Kidney (tissue), 14 donors: ENCODE results near the gene DR1. TPM values are rescaled to one million over a fixed set of nuclear protein-coding genes. Genes with fewer than 3 reads are reported as not detected.

Source experiments
- DNase-seq, 5 donors: peaks; one replicate each; pipeline ENCODE4 v3.0.0-alpha.2; 2013 to 2020
- FAIRE-seq: peaks from 2 replicates; lab custom pipeline; 2012; peaks lifted over from hg19 to GRCh38; lab: Jason Lieb, UNC
- H3K27ac ChIP-seq, 2 donors: one replicate each; pipeline ENCODE4 v1.7.0; 2013; ENCODE audit warnings: low read depth in 2 of 2, low read length in 2 of 2, inconsistent platforms in 1 of 2
- H3K27me3 ChIP-seq: one replicate; pipeline ENCODE4 v1.7.1; 2013; ENCODE audit warnings: low read length, inconsistent platforms; ENCODE audit not compliant: control insufficient read depth, insufficient read depth
- H3K36me3 ChIP-seq, 3 donors: one replicate each; pipeline versions ENCODE4 v1.7.0 to v1.7.1; 2013; ENCODE audit warnings: low read length in 3 of 3, control low read depth in 1 of 3, inconsistent platforms in 1 of 3; ENCODE audit not compliant: insufficient read depth in 3 of 3, control insufficient read depth in 2 of 3
- H3K4me1 ChIP-seq, 3 donors: one replicate each; pipeline versions ENCODE4 v1.7.0 to v1.7.1; 2013; ENCODE audit warnings: low read length in 3 of 3, inconsistent platforms in 1 of 3, low read depth in 1 of 3; ENCODE audit not compliant: control insufficient read depth in 2 of 3, insufficient read depth in 2 of 3
- H3K4me3 ChIP-seq, 3 donors: one replicate each; pipeline versions ENCODE4 v1.7.0 to v1.8.1; 2013; ENCODE audit warnings: low read length in 3 of 3, control low read depth in 1 of 3, inconsistent platforms in 1 of 3
- H3K9ac ChIP-seq, 3 donors: one replicate each; pipeline versions ENCODE4 v1.7.0 to v1.7.1; 2013; ENCODE audit warnings: low read length in 3 of 3, control low read depth in 1 of 3, inconsistent platforms in 1 of 3
- H3K9me3 ChIP-seq, 3 donors: one replicate each; pipeline versions ENCODE4 v1.7.0 to v1.7.1; 2013; ENCODE audit warnings: low read length in 3 of 3, control low read depth in 1 of 3, inconsistent platforms in 1 of 3; ENCODE audit not compliant: control insufficient read depth in 2 of 3, insufficient read depth in 1 of 3
- CTCF ChIP-seq: IDR thresholded peaks from 3 replicates; pipeline ENCODE4 v1.5.1; 2012; ENCODE audit warnings: mild to moderate bottlenecking, moderate library complexity, borderline replicate concordance; ENCODE audit not compliant: insufficient read depth; ENCODE audit errors: extremely low read depth
- intact Hi-C: fragments of 100-400 bp; cut with DNase I; formaldehyde crosslinking; loops from one replicate; pipeline ENCODE4 v1.11.1; 2022
- polyA plus RNA-seq: library from polyadenylated mRNA; stranded (reverse); fragments of 350-450 nt; fragmentation: Illumina TruSeq; extraction: RNeasy Lipid Tissue Mini Kit (QIAGEN cat#74804); gene quantifications from one replicate; pipeline ENCODE4 v1.2.3, GENCODE V29; 2014; ENCODE audit warnings: low read depth, low replicate concordance; ENCODE audit not compliant: insufficient read depth
- total RNA-seq: library from RNA; stranded (reverse); fragmentation: NEBNext Ultra II Directional; extraction: Animal tissue kit (Norgen Biotek cat#: 25700); gene quantifications from one replicate; pipeline ENCODE4 v1.2.1, GENCODE V29; 2021
- donor health status: control.
- donor health status: control.
- donor health status: control.
- donor health status: control.
- donor health status: control.
- donor health status: DM: yes; HTN: yes; CAD: no.
- donor health status: Normal renal cell carcinoma (clear cell type).

DR1 gene
- total and polyA plus RNA-seq, 2 donors from 2014 or later: 15.6 to 49.8 TPM

- Histone ChIP-seq H3K27me3 (no peaks in the 10 kb centered on the region), H3K9ac (no peak overlapping the region), H3K27ac (no peak overlapping the region), H3K4me3 (no peak overlapping the region), H3K4me1 (no peaks in the 10 kb centered on the region), H3K9me3 (no peaks in the 10 kb centered on the region), H3K36me3 (no peaks in the 10 kb centered on the region)
- FAIRE-seq (no peak), DNase-seq (no peak)
- no peak for TF ChIP-seq CTCF
- intact Hi-C loops: no loop called here
Observed at GRCh38 chr1:93330196-93330595, 15.5 kb upstream of the DR1 start.

GRCh38 chr1:93330617-93331016 lies 15.1 kb upstream of the DR1 start:
- Histone ChIP-seq H3K4me3 (no peak overlapping the region), H3K36me3 (no peaks in the 10 kb centered on the region), H3K9me3 (no peaks in the 10 kb centered on the region), H3K27me3 (no peaks in the 10 kb centered on the region), H3K27ac (no peak overlapping the region), H3K4me1 (no peaks in the 10 kb centered on the region), H3K9ac (no peak overlapping the region)
- TF ChIP-seq CTCF: no peak
- no peak for FAIRE-seq
- intact Hi-C loops: no loop called here
- no peak for DNase-seq

- DNase-seq (no peak), FAIRE-seq (no peak)
- Histone ChIP-seq H3K4me1 (peaks cover 0 to 6% (median 0%) of the 10 kb centered on the region in 3 donors), H3K9ac (no peak overlapping the region), H3K36me3 (no peaks in the 10 kb centered on the region), H3K27me3 (no peaks in the 10 kb centered on the region), H3K4me3 (no peak overlapping the region), H3K27ac (no peak overlapping the region), H3K9me3 (no peaks in the 10 kb centered on the region)
- intact Hi-C loops: no loop called here
- TF ChIP-seq CTCF: no peak
Observed at GRCh38 chr1:93331412-93331811, 14.3 kb upstream of the DR1 start.

DNA sequence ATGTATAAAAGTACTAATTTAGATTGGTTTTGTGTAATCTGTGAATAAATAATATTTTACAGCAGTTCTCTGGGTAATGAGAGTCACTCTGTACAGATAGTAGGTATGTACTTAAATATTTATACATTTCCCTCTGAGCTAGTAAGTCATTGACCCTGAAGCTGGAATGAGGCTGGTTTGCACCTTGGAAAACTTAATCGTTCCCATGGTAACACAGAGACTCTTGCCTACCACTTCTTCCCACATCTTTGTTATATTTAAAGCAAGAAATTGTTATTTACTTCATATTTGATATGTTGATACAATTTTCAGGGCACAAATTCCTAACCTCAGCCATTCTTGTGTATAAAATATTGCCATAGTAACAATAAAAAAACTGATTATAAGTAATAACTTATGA lies 13.3 kb upstream of the DR1 start:
- FAIRE-seq (no peak), DNase-seq (no peak)
- Histone ChIP-seq H3K9me3 (no peaks in the 10 kb centered on the region), H3K36me3 (no peaks in the 10 kb centered on the region), H3K4me1 (peaks cover 0 to 6% (median 0%) of the 10 kb centered on the region in 3 donors), H3K4me3 (no peak overlapping the region), H3K9ac (no peak overlapping the region), H3K27ac (no peak overlapping the region), H3K27me3 (no peaks in the 10 kb centered on the region)
- TF ChIP-seq CTCF: no peak
- intact Hi-C loops: no loop called here
